Natural killer cell (primary cell): ENCODE data around the gene DUSP5. TPM values are rescaled to one million over a fixed set of nuclear protein-coding genes. Genes with fewer than 3 reads are reported as not detected.

Experiments used
- ATAC-seq, 3 donors: fragments of 150-1000 bp in 2 of 3; fragments of 200-7000 bp in 1 of 3; cut with Tn5 transposase; 1 replicate in 1 of 3; 2 replicates in 2 of 3; pipeline ENCODE4 v1.10.0; 2021; ENCODE audit warnings: mild to moderate bottlenecking in 2 of 3, moderate library complexity in 2 of 3
- DNase-seq, 2 donors: peaks; one replicate each; pipeline versions ENCODE4 v3.0.0 to v3.0.0-alpha.2; 2013 to 2021; ENCODE audit warnings: mixed read lengths in 1 of 2
- H3K27ac ChIP-seq: one replicate; pipeline ENCODE4 v1.5.1; 2013; ENCODE audit warnings: mild to moderate bottlenecking, low read length
- H3K27me3 ChIP-seq: one replicate; pipeline ENCODE4 v1.6.1; 2013; ENCODE audit warnings: low read length; ENCODE audit not compliant: control insufficient read depth, insufficient read depth
- H3K36me3 ChIP-seq: one replicate; pipeline ENCODE4 v1.6.1; 2013; ENCODE audit warnings: low read length; ENCODE audit not compliant: control insufficient read depth, insufficient read depth
- H3K4me1 ChIP-seq: one replicate; pipeline ENCODE4 v1.6.1; 2013; ENCODE audit warnings: low read length; ENCODE audit not compliant: control insufficient read depth, insufficient read depth
- H3K4me3 ChIP-seq: one replicate; pipeline ENCODE4 v1.5.1; 2013; ENCODE audit warnings: low read length
- H3K9me3 ChIP-seq: one replicate; pipeline ENCODE4 v1.6.1; 2013; ENCODE audit warnings: low read length; ENCODE audit not compliant: control insufficient read depth, insufficient read depth
- H3K27ac Mint-ChIP-seq, 2 donors: one replicate each; pipeline ENCODE4 v1.8.0; 2022; ENCODE audit warnings: mild to moderate bottlenecking in 2 of 2, mixed read lengths in 2 of 2, moderate library complexity in 1 of 2
- H3K27me3 Mint-ChIP-seq, 2 donors: one replicate each; pipeline ENCODE4 v1.8.0; 2022; ENCODE audit warnings: low read depth in 2 of 2, mixed read lengths in 2 of 2
- H3K36me3 Mint-ChIP-seq: one replicate; pipeline ENCODE4 v1.8.0; 2022; ENCODE audit warnings: mixed read lengths
- H3K4me1 Mint-ChIP-seq, 2 donors: one replicate each; pipeline ENCODE4 v1.8.0; 2022; ENCODE audit warnings: mixed read lengths in 2 of 2
- H3K4me3 Mint-ChIP-seq: one replicate; pipeline ENCODE4 v1.8.0; 2022; ENCODE audit warnings: mild to moderate bottlenecking, moderate library complexity, mixed read lengths
- H3K9me3 Mint-ChIP-seq, 2 donors: one replicate each; pipeline ENCODE4 v1.8.0; 2022; ENCODE audit warnings: mixed read lengths in 2 of 2
- CTCF ChIP-seq: fragments of 200-600 bp; IDR thresholded peaks from one replicate; pipeline ENCODE4 v1.8.0; 2022; ENCODE audit warnings: antibody characterized with exemption
- WGBS: methylation state at CpG from one replicate; pipeline ENCODE4 v1.1.7; 2013; ENCODE audit warnings: missing lambda C conversion rate; ENCODE audit not compliant: insufficient coverage; 5-methylcytosine and 5-hydroxymethylcytosine counted together
- intact Hi-C: fragments of 100-400 bp; cut with micrococcal nuclease; formaldehyde crosslinking; loops from one replicate; pipeline ENCODE4 v1.14.2; 2022
- total RNA-seq, 4 donors: library from RNA; stranded (reverse); fragments of 120-200 nt in 1 of 4; gene quantifications; one replicate each; pipeline versions ENCODE4 v1.2.3 to v1.2.4, GENCODE V29; 2013 to 2022

Gene DUSP5
- total RNA-seq, 3 donors from 2014 or later (not counting 1 experiment from before 2014, with no cell fraction given): 56.3 to 98.9 (median 69.6) TPM

- Mint-ChIP-seq H3K9me3 (no peaks in the 10 kb centered on the region), H3K36me3 (peaks cover 7% of the 10 kb centered on the region), H3K27ac (peak overlapping the region in 1 of 2 donors; percentile 70), H3K4me1 (peaks cover 33 to 48% of the 10 kb centered on the region in 2 donors), H3K27me3 (no peaks in the 10 kb centered on the region), H3K4me3 (no peak overlapping the region)
- intact Hi-C loops: no loop called here
- no peaks in the 10 kb centered on the region for H3K27me3 ChIP-seq
- H3K4me1 ChIP-seq: peaks cover 35% of the 10 kb centered on the region
- WGBS: 98% methylated on average over 6 of the region's 6 CpGs
- TF ChIP-seq CTCF: no peak
- ATAC-seq (no peak), DNase-seq (no peak)
- H3K4me3 ChIP-seq: no peak overlapping the region
- H3K9me3 ChIP-seq: no peaks in the 10 kb centered on the region
- no peak overlapping the region for H3K27ac ChIP-seq
- H3K36me3 ChIP-seq: peaks cover 28% of the 10 kb centered on the region
Measured at GRCh38 chr10:110507346-110507745, 9.6 kb downstream of the DUSP5 start.

GRCh38 chr10:110508159-110508788, 10.6 kb downstream of the DUSP5 start:
- Histone ChIP-seq H3K9me3 (no peaks in the 10 kb centered on the region), H3K36me3 (peaks cover 31% of the 10 kb centered on the region), H3K4me3 (no peak overlapping the region), H3K4me1 (peaks cover 27% of the 10 kb centered on the region), H3K27me3 (no peaks in the 10 kb centered on the region), H3K27ac (no peak overlapping the region)
- H3K4me3 Mint-ChIP-seq: no peak overlapping the region
- 96% methylated on average over 8 of the region's 9 CpGs for WGBS
- ATAC-seq (no peak), DNase-seq (no peak)
- TF ChIP-seq CTCF: no peak
- peaks cover 8% of the 10 kb centered on the region for H3K36me3 Mint-ChIP-seq
- H3K4me1 Mint-ChIP-seq: peaks cover 28 to 44% of the 10 kb centered on the region in 2 donors
- intact Hi-C loops: no loop called here
- H3K27me3 Mint-ChIP-seq: no peaks in the 10 kb centered on the region
- no peaks in the 10 kb centered on the region for H3K9me3 Mint-ChIP-seq
- peak overlapping the region in 1 of 2 donors; percentile 70 for H3K27ac Mint-ChIP-seq

GRCh38 chr10:110508806-110509544, 11.3 kb downstream of the DUSP5 start:
- no peak for DNase-seq
- H3K27me3 ChIP-seq: no peaks in the 10 kb centered on the region
- Mint-ChIP-seq H3K9me3 (no peaks in the 10 kb centered on the region), H3K4me1 (peaks cover 21 to 42% of the 10 kb centered on the region in 2 donors), H3K36me3 (peaks cover 15% of the 10 kb centered on the region), H3K27ac (no peak overlapping the region), H3K4me3 (no peak overlapping the region), H3K27me3 (no peaks in the 10 kb centered on the region)
- H3K36me3 ChIP-seq: peaks cover 31% of the 10 kb centered on the region
- TF ChIP-seq CTCF: no peak
- no peak for ATAC-seq
- WGBS: 97% methylated on average over 9 of the region's 11 CpGs
- H3K9me3 ChIP-seq: no peaks in the 10 kb centered on the region
- peaks cover 20% of the 10 kb centered on the region for H3K4me1 ChIP-seq
- intact Hi-C loops: no loop called here
- no peak overlapping the region for H3K27ac ChIP-seq
- H3K4me3 ChIP-seq: no peak overlapping the region
